Cerebellar cortex (tissue), 1 donor: ENCODE data around the gene METTL8.
"Not testable (repeated sequence)": the region's sequence is repeated elsewhere in the genome, so short reads cannot be mapped to it uniquely, and the experiment has no call there.

Experiments
- DNase-seq: peaks from one replicate; pipeline ENCODE4 v3.0.0-alpha.2; 2015; ENCODE audit warnings: low spot score

METTL8 gene

GRCh38 chr2:171401947-171402346 is 31.8 kb downstream of the METTL8 start:
- no peak for DNase-seq

GRCh38 chr2:171400395-171400794 is 33.4 kb downstream of the METTL8 start:
- no peak for DNase-seq

- DNase-seq = no peak
Measured at GRCh38 chr2:171399292-171399691, 34.5 kb downstream of the METTL8 start.

- DNase-seq = no peak
Measured at GRCh38 chr2:171394164-171394740, 39.5 kb downstream of the METTL8 start.

- no peak for DNase-seq
Measured at GRCh38 chr2:171393487-171393886, 40.3 kb downstream of the METTL8 start.

- DNase-seq = no peak
Measured at GRCh38 chr2:171391532-171391931, 42.3 kb downstream of the METTL8 start.

GRCh38 chr2:171390941-171391516 is 42.8 kb downstream of the METTL8 start:
- no peak for DNase-seq

- no peak for DNase-seq
Measured at GRCh38 chr2:171389780-171390179, 44.0 kb downstream of the METTL8 start.

GRCh38 chr2:171389325-171389724 is 44.5 kb downstream of the METTL8 start:
- DNase-seq = no peak

GRCh38 chr2:171387052-171387451 is 46.7 kb downstream of the METTL8 start:
- no peak for DNase-seq

- no peak for DNase-seq
Measured at GRCh38 chr2:171386627-171387026, 47.2 kb downstream of the METTL8 start.

GRCh38 chr2:171383134-171383533 is 50.7 kb downstream of the METTL8 start:
- no peak for DNase-seq

GRCh38 chr2:171382175-171382574 is 51.6 kb downstream of the METTL8 start:
- DNase-seq = not testable (repeated sequence)

GRCh38 chr2:171377852-171378251 is 55.9 kb downstream of the METTL8 start:
- DNase-seq = not testable (repeated sequence)

GRCh38 chr2:171367692-171368091 is 66.1 kb downstream of the METTL8 start:
- no peak for DNase-seq

GRCh38 chr2:171365778-171366177 is 68.0 kb downstream of the METTL8 start:
- DNase-seq = no peak

- DNase-seq = no peak
Measured at GRCh38 chr2:171365232-171365631, 68.6 kb downstream of the METTL8 start.

- no peak for DNase-seq
Measured at GRCh38 chr2:171362396-171362795, 71.4 kb downstream of the METTL8 start.

- no peak for DNase-seq
Measured at GRCh38 chr2:171360905-171361304, 72.9 kb downstream of the METTL8 start.

GRCh38 chr2:171353746-171354145 is 80.0 kb downstream of the METTL8 start:
- DNase-seq = not testable (repeated sequence)

GRCh38 chr2:171348056-171348455 is 85.7 kb downstream of the METTL8 start:
- no peak for DNase-seq

- no peak for DNase-seq
Measured at GRCh38 chr2:171347591-171348032, 86.2 kb downstream of the METTL8 start.

GRCh38 chr2:171346723-171347557 is 86.8 kb downstream of the METTL8 start:
- DNase-seq = no peak
